Keratinocyte (primary cell): ENCODE results near the gene TUBGCP3. TPM values are rescaled to one million over a fixed set of nuclear protein-coding genes. Genes with fewer than 3 reads are reported as not detected.

Source experiments
- DNase-seq: peaks from one replicate; pipeline ENCODE4 v3.0.0-alpha.2; 2011; ENCODE audit warnings: low read depth, missing footprints, low spot score
- FAIRE-seq: peaks from 2 replicates; lab custom pipeline; 2011; peaks lifted over from hg19 to GRCh38; lab: Jason Lieb, UNC
- H2AFZ ChIP-seq: 2 replicates; pipeline ENCODE4 v1.6.0; 2012; ENCODE audit warnings: low read length, control low read depth, inconsistent platforms; ENCODE audit not compliant: control insufficient read depth
- H3K27ac ChIP-seq: 2 replicates; pipeline ENCODE4 v1.5.1; 2011; ENCODE audit warnings: low read length; ENCODE audit not compliant: control insufficient read depth, insufficient read depth
- H3K27me3 ChIP-seq: 3 replicates; pipeline ENCODE4 v1.6.0; 2011; ENCODE audit warnings: low read length; ENCODE audit not compliant: control insufficient read depth, insufficient read depth; ENCODE audit errors: extremely low read depth
- H3K36me3 ChIP-seq, 2 experiments: 2 replicates in 1 of 2; 3 replicates in 1 of 2; pipeline ENCODE4 v1.5.1; 2011; ENCODE audit warnings: low read length in 2 of 2, mild to moderate bottlenecking in 1 of 2; ENCODE audit not compliant: control insufficient read depth in 2 of 2, insufficient read depth in 2 of 2; ENCODE audit errors: extremely low read depth in 1 of 2
- H3K4me1 ChIP-seq: 3 replicates; pipeline ENCODE4 v1.5.1; 2011; ENCODE audit warnings: low read length; ENCODE audit not compliant: control insufficient read depth, insufficient read depth; ENCODE audit errors: extremely low read depth
- H3K4me2 ChIP-seq: 3 replicates; pipeline ENCODE4 v1.6.0; 2011; ENCODE audit warnings: low read depth, low read length; ENCODE audit not compliant: control insufficient read depth, insufficient read depth; ENCODE audit errors: extremely low read depth
- H3K4me3 ChIP-seq, 3 experiments: fragments of 200-600 bp in 1 of 3; sonication (generic) in 1 of 3; 2 replicates in 2 of 3; 3 replicates in 1 of 3; pipeline ENCODE4 v1.5.1; 2011 to 2016; ENCODE audit warnings: low read length in 3 of 3, mild to moderate bottlenecking in 3 of 3, control low read depth in 2 of 3, inconsistent platforms in 1 of 3, low read depth in 1 of 3, mixed read lengths in 1 of 3, mixed run types in 1 of 3, moderate library complexity in 1 of 3; ENCODE audit not compliant: control insufficient read depth in 2 of 3, insufficient read depth in 2 of 3; ENCODE audit errors: extremely low read depth in 1 of 3
- H3K79me2 ChIP-seq: 2 replicates; pipeline ENCODE4 v1.6.0; 2012; ENCODE audit warnings: low read length; ENCODE audit not compliant: control insufficient read depth, insufficient read depth
- H3K9ac ChIP-seq: 3 replicates; pipeline ENCODE4 v1.6.0; 2011; ENCODE audit warnings: low read length; ENCODE audit not compliant: control insufficient read depth, insufficient read depth; ENCODE audit errors: extremely low read depth
- H3K9me1 ChIP-seq: 3 replicates; pipeline ENCODE4 v1.6.0; 2011; ENCODE audit warnings: low read length; ENCODE audit not compliant: control insufficient read depth, insufficient read depth; ENCODE audit errors: extremely low read depth
- H3K9me3 ChIP-seq: 2 replicates; pipeline ENCODE4 v1.5.1; 2012; ENCODE audit warnings: low read depth, low read length; ENCODE audit not compliant: control insufficient read depth
- H4K20me1 ChIP-seq: 3 replicates; pipeline ENCODE4 v1.6.0; 2011; ENCODE audit warnings: low read length; ENCODE audit not compliant: control insufficient read depth, insufficient read depth; ENCODE audit errors: extremely low read depth
- CTCF ChIP-seq, 3 experiments: IDR thresholded peaks in 1 of 3; conservative IDR thresholded peaks in 1 of 3; optimal IDR thresholded peaks in 1 of 3; 2 replicates in 2 of 3; 3 replicates in 1 of 3; pipeline versions ENCODE3 to v1.5.1; 2011; ENCODE audit warnings: low read length in 3 of 3, mild to moderate bottlenecking in 3 of 3, moderate library complexity in 2 of 3, control low read depth in 1 of 3, inconsistent platforms in 1 of 3; ENCODE audit not compliant: insufficient read depth in 2 of 3; ENCODE audit errors: extremely low read depth in 1 of 3
- EZH2 ChIP-seq: IDR thresholded peaks from one replicate; pipeline ENCODE4 v1.6.1; 2012; ENCODE audit warnings: inconsistent platforms, mild to moderate bottlenecking, low read length, moderate library complexity
- dilution Hi-C: fragments of 300-500 bp; cut with MboI; formaldehyde crosslinking; loops from one replicate; pipeline ENCODE4 v1.7.0; 2020; ENCODE audit warnings: low sequenced_read_pairs; ENCODE audit not compliant: extremely low pct_ligation_motif_present
- polyA plus RNA-seq, 5 experiments: library from polyadenylated mRNA; depleted of rRNA in 3 of 5; stranded (reverse) in 3 of 5; stranded (forward) in 1 of 5; unstranded in 1 of 5; fragments of >200 nt; gene quantifications; 1 replicate in 1 of 5; 2 replicates in 3 of 5; 3 replicates in 1 of 5; pipeline versions ENCODE4 v1.2.1 to v1.2.3, GENCODE V29; 2011 to 2012; ENCODE audit warnings: missing spikeins in 2 of 5, low read depth in 1 of 5, low replicate concordance in 1 of 5

The TUBGCP3 gene
- polyA plus RNA-seq, 1 donor (not counting 4 experiments of a cell fraction or from before 2014, with no cell fraction given), result 14.0 TPM

- no peak for DNase-seq
- Histone ChIP-seq H3K79me2 (no peaks in the 10 kb centered on the region), H3K4me1 (no peaks in the 10 kb centered on the region), H3K9ac (no peak overlapping the region), H3K4me2 (no peak overlapping the region), H3K36me3 (peaks cover 8 to 18% of the 10 kb centered on the region in 2 experiments), H3K4me3 (no peak overlapping the region), H4K20me1 (no peaks in the 10 kb centered on the region), H3K27me3 (no peaks in the 10 kb centered on the region), H3K27ac (no peak overlapping the region), H3K9me1 (no peaks in the 10 kb centered on the region), H2AFZ (no peak overlapping the region), H3K9me3 (no peaks in the 10 kb centered on the region)
- TF ChIP-seq EZH2 (no peak), CTCF (optimal IDR thresholded peaks at IDR 0.05 in 1 of 3, IDR thresholded peaks at IDR 0.05 in 1 of 3, conservative IDR thresholded peaks at IDR 0.05 in 1 of 3; ENCODE audit: extremely low read depth in 1 of 3, insufficient read depth in 2 of 3, low read length in 3 of 3) (no peak)
- FAIRE-seq, result no peak
- dilution Hi-C loops, result no loop called here
Measured at GRCh38 chr13:112519517-112520060, 68.4 kb downstream of the TUBGCP3 start.

GRCh38 chr13:112516218-112516617 is 71.7 kb downstream of the TUBGCP3 start:
- DNase-seq (no peak), FAIRE-seq (no peak)
- peaks cover 7 to 13% of the 10 kb centered on the region in 2 experiments for H3K36me3 ChIP-seq
- H2AFZ ChIP-seq, result no peak overlapping the region
- H3K4me2 ChIP-seq, result no peak overlapping the region
- no peak overlapping the region for H3K9ac ChIP-seq
- no peak for TF ChIP-seq CTCF (optimal IDR thresholded peaks at IDR 0.05 in 1 of 3, IDR thresholded peaks at IDR 0.05 in 1 of 3, conservative IDR thresholded peaks at IDR 0.05 in 1 of 3; ENCODE audit: extremely low read depth in 1 of 3, insufficient read depth in 2 of 3, low read length in 3 of 3)
- TF ChIP-seq EZH2, result no peak
- H3K4me1 ChIP-seq, result no peaks in the 10 kb centered on the region
- no peaks in the 10 kb centered on the region for H3K27me3 ChIP-seq
- no peaks in the 10 kb centered on the region for H4K20me1 ChIP-seq
- H3K9me3 ChIP-seq, result no peaks in the 10 kb centered on the region
- H3K9me1 ChIP-seq, result no peaks in the 10 kb centered on the region
- no peak overlapping the region for H3K27ac ChIP-seq
- H3K79me2 ChIP-seq, result no peaks in the 10 kb centered on the region
- no peak overlapping the region for H3K4me3 ChIP-seq
- dilution Hi-C loops, result no loop called here
